Measurements from ENCODE around the gene ACP7. TPM values are rescaled to one million over a fixed set of nuclear protein-coding genes. Genes with fewer than 3 reads are reported as not detected.

Gene ACP7
- total RNA-seq, 1 donor from 2014 or later, result not detected

Other genes with a start within 250 kb of the ACP7 start
- gene HNRNPL, start 234.4 kb upstream of the ACP7 start, total RNA-seq, result 572 and 574 TPM in 2 replicates
- 59.5 and 65.6 TPM in 2 replicates for gene RINL, start 206.1 kb upstream of the ACP7 start, total RNA-seq
- 42.2 and 42.5 TPM in 2 replicates for gene SIRT2, start 184.8 kb upstream of the ACP7 start, total RNA-seq
- gene NFKBIB, start 184.4 kb upstream of the ACP7 start, total RNA-seq, result 42.1 and 42.2 TPM in 2 replicates
- gene CCER2, start 172.2 kb upstream of the ACP7 start, total RNA-seq, result 1.6 TPM in 2 replicates
- 43.2 and 55.3 TPM in 2 replicates for gene SARS2, start 153.6 kb upstream of the ACP7 start, total RNA-seq
- gene MRPS12, start 153.4 kb upstream of the ACP7 start, total RNA-seq, result 68.3 and 69.9 TPM in 2 replicates
- gene FBXO17, start 108.6 kb upstream of the ACP7 start, total RNA-seq, result not detected in 2 replicates
- 0.27 and 0.61 TPM in 2 replicates for gene FBXO27, start 51.8 kb upstream of the ACP7 start, total RNA-seq
- 15.5 and 16.3 TPM in 2 replicates for gene PAK4, start 41.4 kb downstream of the ACP7 start, total RNA-seq
- gene NCCRP1, start 112.6 kb downstream of the ACP7 start, total RNA-seq, result not detected in 2 replicates
- gene SYCN, start 119.9 kb downstream of the ACP7 start, total RNA-seq, result not detected in 2 replicates
- not detected in 2 replicates for gene IFNL3, start 160.6 kb downstream of the ACP7 start, total RNA-seq
- gene IFNL4, start 164.5 kb downstream of the ACP7 start, total RNA-seq, result not detected in 2 replicates
- not detected in 2 replicates for gene IFNL2, start 184.0 kb downstream of the ACP7 start, total RNA-seq
- gene IFNL1, start 212.0 kb downstream of the ACP7 start, total RNA-seq, result 0.25 TPM in 1 of 2 replicates, not detected in the other
- gene LRFN1, start 236.5 kb downstream of the ACP7 start, total RNA-seq, result 4.3 and 4.8 TPM in 2 replicates